KBM-7 (cell line): ENCODE data around the gene MYH9.

Experiments used
- DNase-seq: peaks from one replicate; pipeline ENCODE4 v3.0.0-alpha.2; 2015
- in situ Hi-C: fragments of 300-500 bp; cut with MboI; formaldehyde crosslinking; loops from 2 replicates; pipeline ENCODE4 v1.14.3; 2020; ENCODE audit warnings: low sequenced_read_pairs, low pct_unique_long_range_greater_than_20kb, mixed read lengths

Gene MYH9

DNA sequence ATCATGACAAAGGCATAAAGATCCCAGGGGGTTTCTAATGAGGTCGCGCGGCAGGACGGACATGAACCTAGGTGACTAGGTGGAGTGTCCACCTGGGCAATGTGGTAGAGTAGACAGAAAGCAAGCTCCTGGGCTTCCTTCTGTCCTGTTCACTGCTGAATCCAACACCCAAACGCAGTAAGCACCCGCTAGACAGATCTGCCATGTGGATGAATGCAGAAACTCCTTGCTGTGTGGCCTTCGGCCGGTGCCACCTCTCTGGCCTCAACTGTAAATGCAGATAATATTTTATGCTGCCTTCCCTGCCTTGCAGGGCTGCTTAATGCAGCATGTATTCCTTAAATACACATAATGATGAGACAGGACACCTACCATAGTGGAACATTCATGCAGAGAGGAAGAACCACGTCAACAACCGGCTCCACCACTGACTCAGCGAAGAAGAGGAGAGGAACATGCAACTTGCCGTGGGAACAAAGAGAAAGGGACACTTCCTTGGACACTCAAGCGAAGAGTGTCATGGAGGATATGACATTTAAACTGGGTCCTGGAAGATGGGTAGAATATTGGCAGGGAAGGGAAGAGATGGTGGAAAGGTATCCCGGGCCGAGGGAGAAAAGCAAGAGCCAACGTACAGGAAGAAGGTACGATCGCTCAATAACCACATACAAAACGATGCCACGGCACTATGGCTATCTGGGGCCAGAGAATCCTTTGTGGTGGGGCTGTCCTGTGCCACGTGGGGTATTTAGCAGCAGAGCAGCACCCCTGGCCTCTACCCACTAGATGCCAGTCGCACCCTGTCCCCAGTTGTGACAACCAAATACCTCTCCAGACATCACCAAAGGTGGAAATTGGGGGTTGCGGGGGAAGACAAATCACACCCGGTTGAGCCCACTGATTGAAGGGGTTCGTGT lies 30.8 kb downstream of the MYH9 start:
- in situ Hi-C loops = no loop called here
- DNase-seq = no peak

DNA sequence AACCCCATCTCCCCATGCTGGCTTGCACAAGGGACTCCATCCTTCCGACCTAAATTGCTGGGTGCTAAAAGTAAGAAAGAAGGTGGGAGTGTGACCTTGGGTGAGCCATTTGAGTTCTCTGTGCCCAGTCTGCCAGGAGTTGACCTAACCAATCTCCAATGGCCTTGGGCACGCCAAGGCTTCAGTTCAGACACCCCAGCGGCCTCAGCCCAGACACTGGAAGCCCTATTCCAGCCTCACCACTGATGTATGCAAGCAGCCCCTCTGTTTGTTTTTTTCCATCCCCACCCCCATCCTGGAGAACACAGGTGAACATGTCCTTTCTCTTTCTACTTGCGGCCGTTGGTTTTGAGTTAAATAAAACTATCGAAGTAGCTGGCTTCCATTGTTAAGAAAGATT lies 31.9 kb downstream of the MYH9 start:
- in situ Hi-C loops = no loop called here
- DNase-seq = no peak

DNA sequence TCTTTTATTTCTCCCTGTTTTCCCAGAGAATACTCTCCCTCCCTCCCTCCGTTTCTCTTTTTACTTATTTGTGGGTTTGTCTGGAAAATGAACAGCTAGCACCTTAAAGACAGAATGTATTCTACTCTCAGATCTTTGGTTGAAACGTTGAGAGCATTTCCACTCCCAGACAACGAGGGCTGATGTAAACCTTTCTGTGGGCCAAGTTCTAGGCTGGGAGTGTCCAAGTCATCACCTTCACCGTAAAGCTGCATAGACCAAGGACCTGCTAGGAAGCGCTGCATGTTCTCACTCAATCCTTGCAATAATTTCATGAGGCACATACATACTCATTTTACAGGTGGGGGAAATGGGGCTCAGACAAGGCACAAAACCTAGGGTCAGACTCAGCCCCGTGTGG lies 32.4 kb downstream of the MYH9 start:
- no peak for DNase-seq
- in situ Hi-C loops = no loop called here

DNA sequence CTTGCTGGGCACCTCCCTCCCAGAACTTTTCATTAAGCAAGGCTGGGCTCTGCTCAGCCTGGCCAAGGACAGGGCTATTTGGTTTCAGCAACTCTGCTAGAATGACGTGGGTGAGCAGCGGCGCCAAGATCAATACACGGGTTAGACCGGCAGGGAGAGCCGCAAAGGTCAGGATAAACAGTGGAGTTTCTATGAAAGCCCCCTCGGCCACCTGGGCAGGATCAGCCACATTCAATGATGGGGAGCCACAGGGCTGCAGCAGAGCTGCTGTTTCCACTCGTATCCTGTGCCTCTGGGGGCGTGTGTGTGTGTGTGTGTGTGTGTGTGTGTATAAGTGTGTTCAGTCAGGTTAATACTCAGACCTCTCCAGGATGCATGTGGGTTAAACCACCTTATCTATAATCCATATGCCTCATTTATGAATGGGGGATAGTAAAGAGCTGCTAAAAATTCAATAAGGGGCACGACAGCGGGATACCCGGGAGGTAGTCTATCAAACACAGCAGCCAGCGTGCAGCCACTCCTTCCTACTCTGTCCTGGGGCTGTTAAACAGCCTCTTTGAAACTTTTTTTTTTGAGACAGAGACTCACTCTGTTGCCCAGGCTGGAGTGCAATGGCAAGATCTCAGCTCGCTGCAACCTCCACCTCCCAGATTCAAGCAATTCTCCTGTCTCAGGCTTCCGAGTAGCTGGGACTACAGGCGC lies 34.8 kb downstream of the MYH9 start:
- in situ Hi-C loops = no loop called here
- no peak for DNase-seq

DNA sequence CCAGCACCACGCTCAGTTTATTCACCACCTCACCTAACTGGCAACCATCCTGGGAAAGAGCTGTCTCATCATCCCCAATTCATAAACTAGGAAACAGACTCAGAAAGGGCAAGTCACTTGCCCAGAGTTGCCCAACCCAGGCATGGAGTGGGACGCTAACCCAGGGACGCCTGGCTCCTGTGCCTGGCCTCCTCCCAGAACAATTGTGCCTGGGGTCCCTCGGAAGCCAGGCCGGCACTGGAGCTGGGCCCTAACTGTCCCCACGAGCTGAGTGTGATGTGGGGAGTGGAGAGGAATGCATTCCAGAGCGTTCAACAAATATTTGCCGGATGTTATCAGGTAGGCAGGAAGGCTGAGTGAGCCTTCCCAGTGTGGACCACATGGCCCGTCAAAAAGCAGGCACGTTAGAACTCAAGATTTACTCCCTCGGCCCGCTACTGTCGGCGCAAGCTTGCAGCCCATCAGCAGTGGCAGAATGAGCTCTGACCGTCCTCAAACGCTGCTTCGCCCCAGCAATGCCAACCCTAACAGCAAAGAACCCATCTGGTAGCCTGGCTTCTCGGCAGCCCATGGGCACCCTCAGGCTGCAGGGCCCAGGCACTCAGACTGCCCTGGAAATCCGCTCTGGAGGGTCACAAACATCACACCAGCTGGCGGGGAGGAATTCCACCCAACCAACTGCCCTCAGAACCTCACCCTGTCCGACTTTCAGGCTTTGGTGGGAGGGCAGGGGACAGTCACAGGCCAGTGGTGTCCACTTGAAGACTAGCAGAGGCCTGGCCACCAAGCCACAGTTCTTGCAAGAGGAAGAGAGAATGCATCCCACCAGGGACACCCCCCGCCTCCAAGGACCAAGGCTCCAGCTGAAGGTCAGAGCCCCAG lies 35.6 kb downstream of the MYH9 start:
- no peak for DNase-seq
- in situ Hi-C loops = no loop called here

DNA sequence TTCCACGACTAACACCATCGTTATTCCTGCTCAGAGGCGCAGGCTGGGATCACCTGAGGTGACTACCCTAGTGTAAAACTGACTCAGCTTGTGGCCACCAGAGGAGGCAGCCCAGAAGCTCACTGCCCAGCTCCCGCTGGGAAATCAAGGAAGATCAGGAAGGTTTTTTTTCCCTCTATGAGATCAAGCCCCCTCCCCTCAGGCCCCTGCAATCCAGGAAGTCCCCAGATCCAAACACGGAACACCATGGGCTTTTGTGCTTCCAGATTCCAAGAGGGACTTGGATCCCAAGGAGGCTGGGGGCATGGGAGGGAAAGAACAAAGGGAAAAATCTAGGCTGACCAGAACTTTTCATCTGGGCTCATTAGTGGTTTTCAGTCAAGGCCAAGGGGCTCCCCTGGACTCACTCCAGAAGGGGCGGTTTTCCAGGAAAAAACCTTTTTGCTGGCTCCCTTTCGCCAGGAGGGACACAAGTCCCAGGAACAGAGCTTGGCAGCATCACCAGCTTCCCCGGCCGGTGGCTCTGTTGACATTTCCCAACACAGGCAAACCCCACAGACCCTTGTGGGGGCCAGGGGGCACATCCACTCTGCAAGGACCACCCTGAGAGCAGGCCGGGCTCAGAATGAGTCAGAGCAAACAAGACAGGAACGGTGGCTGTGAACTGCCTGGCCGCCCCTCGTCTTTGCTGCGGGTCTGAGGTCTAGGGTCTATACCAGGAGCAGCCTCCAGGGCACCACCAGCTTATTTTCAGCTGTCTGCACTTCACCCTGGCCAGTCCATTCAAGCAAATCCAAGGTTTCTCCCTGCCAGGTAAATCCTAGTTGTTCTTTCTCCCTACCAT lies 36.8 kb downstream of the MYH9 start:
- in situ Hi-C loops = no loop called here
- DNase-seq = no peak

DNA sequence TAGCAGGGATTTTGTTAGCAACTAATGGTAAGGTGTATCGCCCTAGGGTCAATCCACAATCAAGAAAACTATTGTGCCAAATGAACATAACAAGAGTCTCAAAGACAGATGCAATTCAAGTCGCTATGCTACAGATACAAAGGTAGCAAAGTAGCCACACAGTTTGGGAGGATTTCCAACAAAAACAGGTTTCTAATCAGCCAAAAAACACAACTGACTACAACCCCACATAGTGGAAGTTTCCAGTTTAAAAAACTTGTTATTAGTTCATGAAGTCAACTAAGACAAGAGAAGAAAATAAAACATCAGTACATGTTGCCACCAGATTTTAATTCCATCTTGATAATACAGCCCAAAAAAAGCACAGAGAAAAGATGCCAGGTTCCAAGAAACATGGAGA lies 38.0 kb downstream of the MYH9 start:
- no peak for DNase-seq
- in situ Hi-C loops = no loop called here

DNA sequence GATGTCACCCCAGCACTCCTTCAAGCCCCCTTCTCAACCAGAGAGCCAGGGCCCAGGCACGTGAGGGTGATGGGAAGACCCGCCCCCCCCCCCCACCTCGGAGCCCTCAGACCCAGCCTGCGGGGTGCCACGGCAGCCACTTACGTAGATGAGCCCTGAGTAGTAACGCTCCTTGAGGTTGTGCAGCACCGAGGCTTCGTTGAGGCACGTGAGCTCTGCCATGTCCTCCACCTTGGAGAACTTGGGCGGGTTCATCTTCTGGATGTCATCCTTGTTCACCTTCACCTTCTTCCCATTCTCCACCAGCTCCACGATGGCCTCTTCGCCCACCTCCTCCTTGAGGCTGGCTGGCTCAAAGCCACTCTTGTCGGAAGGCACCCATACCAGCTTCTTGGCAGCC lies 39.0 kb downstream of the MYH9 start:
- DNase-seq = no peak
- in situ Hi-C loops = no loop called here

DNA sequence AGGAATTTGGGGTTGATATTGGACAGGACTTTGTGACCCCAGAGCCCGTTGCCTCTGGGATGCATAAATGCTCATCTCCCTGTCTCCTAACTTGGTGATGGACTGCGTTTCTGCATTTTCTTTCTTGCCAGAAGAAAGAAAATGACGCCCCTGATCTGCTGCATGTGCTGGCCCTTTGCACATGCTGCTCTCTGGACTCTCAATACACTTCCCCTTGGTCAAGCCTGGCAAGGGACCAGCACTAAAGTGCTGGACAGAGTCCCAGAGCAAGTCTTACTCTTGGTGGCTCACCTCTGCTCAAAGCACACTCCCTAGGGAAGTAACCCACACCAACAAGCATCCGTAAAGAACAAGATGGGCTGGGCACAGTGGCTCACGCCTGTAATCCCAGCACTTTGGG lies 40.7 kb downstream of the MYH9 start:
- DNase-seq = no peak
- in situ Hi-C loops = no loop called here

DNA sequence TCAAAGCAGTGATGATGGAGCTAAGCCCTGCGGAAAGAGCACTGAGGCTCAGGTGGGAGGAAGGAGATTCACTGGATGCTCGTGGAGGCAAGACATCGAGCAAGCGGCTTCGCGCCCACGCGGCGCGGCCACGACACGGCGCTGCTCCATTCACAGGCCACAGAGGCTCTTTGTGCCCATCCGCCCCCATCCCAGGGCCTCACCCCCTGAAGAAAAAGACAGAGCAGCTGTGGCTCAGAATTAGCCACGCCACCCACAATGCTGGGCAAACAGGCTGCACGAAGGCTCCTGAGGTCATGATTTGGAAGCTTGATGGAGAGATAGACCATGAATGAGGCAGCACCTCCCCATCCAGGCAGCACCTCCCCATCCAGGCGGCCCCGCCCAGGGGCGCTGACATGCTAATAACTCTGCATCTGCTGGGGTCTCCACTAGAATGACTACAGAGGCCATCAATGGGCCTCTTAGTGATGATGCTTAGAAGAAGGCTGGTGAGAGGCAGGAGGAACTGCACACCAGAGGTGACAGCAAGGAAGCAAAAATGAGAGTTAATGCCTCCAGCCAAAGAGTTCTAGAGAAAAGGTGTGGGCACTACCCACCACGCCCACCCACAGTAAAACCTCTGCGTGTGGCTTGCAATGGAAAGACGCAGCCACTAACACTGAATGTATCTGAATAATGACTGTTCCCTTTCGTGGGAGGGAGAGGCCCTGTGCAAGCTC lies 43.5 kb downstream of the MYH9 start:
- in situ Hi-C loops = no loop called here
- no peak for DNase-seq

DNA sequence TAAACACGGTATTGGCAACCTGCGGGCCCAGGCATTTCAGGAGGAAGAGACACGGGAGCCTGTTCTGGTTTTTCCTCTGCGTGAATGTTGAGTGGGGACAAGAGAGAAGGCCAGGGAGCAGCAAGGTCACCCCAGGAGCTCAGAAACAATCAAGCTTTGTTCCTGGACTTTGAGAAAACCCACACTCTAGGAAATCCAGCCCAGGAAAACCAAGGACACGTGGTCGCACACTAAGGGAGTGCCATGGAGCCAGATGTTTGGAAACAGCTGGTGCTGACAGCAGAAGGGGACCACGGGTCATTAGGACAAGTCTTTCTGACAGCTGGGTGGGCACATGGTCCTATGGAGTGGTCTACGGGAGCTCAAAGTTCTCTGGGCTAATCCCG lies 44.1 kb downstream of the MYH9 start:
- no peak for DNase-seq
- in situ Hi-C loops = no loop called here

DNA sequence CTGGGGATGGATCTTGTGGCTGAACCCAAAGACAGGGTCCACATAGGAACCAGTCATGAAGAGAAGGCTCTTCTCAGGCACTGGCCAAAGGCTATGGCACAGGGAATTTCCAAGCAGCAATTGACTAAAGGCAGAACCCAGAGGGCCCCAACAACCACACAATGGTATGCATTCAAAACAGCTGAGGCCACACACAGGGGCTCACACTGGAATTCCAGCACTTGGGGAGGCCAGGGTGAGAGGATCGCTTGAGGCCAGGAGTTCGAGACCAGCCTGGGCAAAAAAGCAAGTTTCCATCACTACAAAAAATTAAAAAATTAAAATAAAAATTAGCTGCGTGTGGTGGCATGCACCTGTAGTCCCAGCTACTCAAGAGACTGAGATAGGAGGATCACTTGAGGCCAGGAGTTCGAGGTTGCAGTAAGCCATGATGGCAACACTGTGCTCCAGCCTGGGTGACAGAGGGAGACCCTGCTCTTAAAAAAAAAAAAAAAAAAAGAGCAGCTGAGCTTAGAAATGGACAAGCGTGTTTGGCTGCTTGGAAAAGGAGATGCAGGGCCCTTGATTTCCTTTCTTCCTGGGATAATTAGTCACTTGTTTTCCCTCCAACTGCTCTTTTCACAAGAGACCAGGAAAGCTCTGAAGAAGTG lies 44.6 kb downstream of the MYH9 start:
- no peak for DNase-seq
- in situ Hi-C loops = no loop called here

DNA sequence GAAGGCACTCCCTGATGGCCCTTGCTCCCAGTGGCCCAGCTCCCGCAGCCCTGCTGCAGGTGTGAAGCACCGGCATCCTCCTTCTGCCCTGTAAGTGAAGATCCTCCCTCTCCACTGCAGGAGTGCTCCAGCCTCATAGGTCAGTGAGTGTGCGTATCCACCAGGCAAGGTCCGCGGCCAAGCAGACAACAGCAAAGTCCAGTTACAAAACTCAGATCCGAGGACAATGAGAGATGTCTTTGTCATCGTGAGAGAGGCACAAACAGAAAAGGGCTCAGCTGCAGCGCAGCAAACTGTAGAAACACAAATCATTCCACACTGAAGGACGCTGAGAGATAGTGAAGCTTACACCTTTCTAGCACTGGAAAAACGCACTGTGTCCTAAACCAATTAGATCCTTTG lies 46.1 kb downstream of the MYH9 start:
- in situ Hi-C loops = no loop called here
- no peak for DNase-seq

DNA sequence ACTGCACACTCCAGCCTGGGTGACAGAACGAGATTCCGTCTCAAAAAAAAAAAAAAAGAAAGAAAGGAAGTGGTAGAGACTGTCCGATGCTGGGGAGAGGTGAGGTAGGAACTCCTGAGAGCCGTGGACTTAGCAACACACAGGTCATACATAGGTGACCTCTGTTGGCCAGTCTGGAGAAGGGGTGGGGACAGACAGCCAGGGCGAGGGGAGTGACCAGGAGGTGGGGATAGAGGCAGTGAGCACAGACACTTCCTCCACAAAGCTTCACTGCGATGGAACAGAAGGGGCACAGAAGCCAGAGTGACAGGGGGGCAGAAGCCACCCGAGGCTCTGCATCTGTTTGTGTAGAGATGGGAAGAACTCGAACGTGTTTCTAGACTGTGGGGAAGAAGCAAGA lies 47.1 kb downstream of the MYH9 start:
- no peak for DNase-seq
- in situ Hi-C loops = no loop called here

DNA sequence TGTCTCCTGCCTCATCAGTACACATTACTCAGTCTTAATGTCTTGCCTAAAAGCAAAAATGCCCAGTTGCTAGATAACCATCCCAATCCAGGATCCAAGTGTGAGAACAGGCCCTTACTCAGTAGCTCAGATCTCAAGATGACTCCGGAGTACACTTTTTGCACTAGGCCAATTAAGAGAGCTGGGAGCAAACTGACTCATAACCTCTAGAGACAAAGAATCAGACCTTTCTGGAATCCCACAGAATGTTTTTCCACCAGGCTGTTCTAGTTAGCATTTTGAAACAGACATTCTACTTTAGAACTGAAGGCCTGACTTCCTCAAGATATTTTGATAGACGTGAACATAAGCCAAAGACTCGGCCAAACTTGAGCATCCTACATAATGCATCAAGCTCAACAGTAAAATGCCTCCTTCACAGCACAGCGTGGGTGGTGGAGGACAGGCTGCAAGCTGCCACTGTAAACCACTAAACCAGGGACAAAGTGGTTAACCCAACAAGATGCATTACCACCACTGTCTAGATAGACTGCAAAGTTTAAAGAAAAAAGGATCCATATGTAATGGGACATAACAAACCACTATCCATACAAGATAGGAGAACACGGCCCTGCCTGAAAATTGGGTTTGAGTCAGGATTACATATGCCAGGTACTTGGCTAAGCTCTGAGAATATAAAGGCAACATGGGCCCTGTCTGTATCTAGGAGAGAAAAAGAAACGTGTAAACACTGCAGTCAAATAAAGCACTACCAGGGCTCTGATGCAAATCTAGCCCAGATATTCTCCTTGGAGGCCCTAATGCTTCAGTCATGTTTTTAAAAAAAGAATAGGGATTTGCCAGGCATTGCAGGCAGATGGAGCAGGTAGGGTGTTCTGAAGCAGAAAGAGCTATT lies 48.3 kb downstream of the MYH9 start:
- in situ Hi-C loops = no loop called here
- no peak for DNase-seq

DNA sequence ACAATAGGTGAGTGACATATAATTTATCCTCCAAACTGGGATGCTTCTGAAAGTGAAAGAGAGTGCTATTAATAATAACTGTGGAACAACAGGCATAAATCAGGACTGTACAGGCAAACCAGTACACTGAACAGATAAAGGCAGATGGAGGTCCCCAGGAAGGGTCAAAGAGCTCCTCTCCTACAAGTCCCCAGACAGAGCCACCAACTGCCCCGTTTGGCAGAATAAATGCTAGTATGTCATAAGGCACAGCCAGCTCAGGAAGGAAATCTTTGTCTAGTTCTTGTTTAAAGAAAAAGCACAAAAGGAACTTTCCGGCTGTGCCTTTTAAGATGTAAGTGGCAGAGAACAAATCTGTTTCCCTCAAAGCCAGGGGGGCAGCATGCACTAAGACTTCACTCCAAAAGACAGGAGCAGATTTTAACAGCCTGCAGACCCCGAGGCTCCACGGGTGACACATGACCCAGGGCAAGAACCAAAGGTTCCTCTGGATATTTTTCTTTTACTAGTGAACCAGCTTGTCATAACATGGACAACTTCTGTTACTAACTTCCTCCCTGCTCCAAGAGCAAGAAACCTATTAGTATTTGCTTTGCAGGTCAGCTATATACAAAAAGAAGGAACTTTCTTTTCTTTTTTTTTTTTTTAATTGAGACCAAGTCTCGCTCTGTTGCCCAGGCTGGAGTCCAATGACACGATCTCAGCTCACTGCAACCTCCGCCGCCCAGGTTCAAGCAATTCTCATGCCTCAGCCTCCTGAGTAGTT lies 50.2 kb downstream of the MYH9 start:
- DNase-seq = peak; percentile 75
- in situ Hi-C loops = no loop called here
